Gastroesophageal sphincter (tissue), 3 donors: ENCODE data around the gene SGMS1.
"Not testable (repeated sequence)": the region's sequence is repeated elsewhere in the genome, so short reads cannot be mapped to it uniquely, and the experiment has no call there.

ENCODE experiments used
- CTCF ChIP-seq, 4 experiments: fragments of 200-600 bp in 2 of 4; fragments of 450-650 bp in 2 of 4; sonication (generic) in 1 of 4; IDR thresholded peaks; one replicate each; pipeline ENCODE4 v1.5.1; 2017 to 2019; ENCODE audit warnings: antibody characterized with exemption in 4 of 4, mild to moderate bottlenecking in 2 of 4, moderate library complexity in 2 of 4
- EP300 ChIP-seq: sonication (generic); formaldehyde crosslinking; IDR thresholded peaks from one replicate; pipeline ENCODE4 v1.6.1; 2017; ENCODE audit warnings: antibody characterized with exemption, mild to moderate bottlenecking
- POLR2AphosphoS5 ChIP-seq: sonication (generic); formaldehyde crosslinking; IDR thresholded peaks from one replicate; pipeline ENCODE4 v1.6.1; 2017; ENCODE audit warnings: antibody characterized with exemption

- not testable (repeated sequence) for TF ChIP-seq POLR2AphosphoS5; CTCF (IDR thresholded peaks at IDR 0.05); EP300
Observed at GRCh38 chr10:50669957-50670356, 46.2 kb upstream of the SGMS1 start.
